Measurements from ENCODE around the gene ICAM3. TPM values are rescaled to one million over a fixed set of nuclear protein-coding genes. Genes with fewer than 3 reads are reported as not detected.
"Not testable (repeated sequence)": the region's sequence is repeated elsewhere in the genome, so short reads cannot be mapped to it uniquely, and the experiment has no call there.

Gene ICAM3
- total RNA-seq, 3 donors from 2014 or later: 5.9 to 10.1 (median 7.9) TPM

GRCh38 chr19:10343495-10343894 lies 4.1 kb upstream of the ICAM3 start:
- H3K4me1 ChIP-seq: no peaks in the 10 kb centered on the region
- H3K4me3 ChIP-seq: no peak overlapping the region
- DNase-seq (ENCODE audit: low spot score in 2 of 2): no peak
- no peaks in the 10 kb centered on the region for H3K9me3 ChIP-seq
- TF ChIP-seq POLR2AphosphoS5 (IDR thresholded peaks at IDR 0.05) (no peak), POLR2A (IDR thresholded peaks at IDR 0.05) (no peak), CTCF (IDR thresholded peaks at IDR 0.05) (no peak)
- no peak overlapping the region for H3K27ac ChIP-seq
- intact Hi-C loops (cut with DNase I; ENCODE audit: low total_unique reads): no loop called here
- no peaks in the 10 kb centered on the region for H3K36me3 ChIP-seq
- no peaks in the 10 kb centered on the region for H3K27me3 ChIP-seq

GRCh38 chr19:10339977-10340376 lies 553 bp upstream of the ICAM3 start:
- intact Hi-C loops (cut with DNase I; ENCODE audit: low total_unique reads): no loop called here
- H3K27me3 ChIP-seq: no peaks in the 10 kb centered on the region
- TF ChIP-seq POLR2AphosphoS5 (IDR thresholded peaks at IDR 0.05) (no peak), POLR2A (IDR thresholded peaks at IDR 0.05) (no peak), CTCF (IDR thresholded peaks at IDR 0.05) (no peak)
- DNase-seq (ENCODE audit: low spot score in 2 of 2): no peak
- H3K4me1 ChIP-seq: no peaks in the 10 kb centered on the region
- no peaks in the 10 kb centered on the region for H3K9me3 ChIP-seq
- no peak overlapping the region for H3K27ac ChIP-seq
- H3K4me3 ChIP-seq: no peak overlapping the region
- H3K36me3 ChIP-seq: no peaks in the 10 kb centered on the region

- Histone ChIP-seq H3K27me3 (no peaks in the 10 kb centered on the region), H3K27ac (no peak overlapping the region), H3K36me3 (no peaks in the 10 kb centered on the region), H3K4me3 (peak overlapping the region in 1 of 3 donors; percentile 11), H3K9me3 (no peaks in the 10 kb centered on the region), H3K4me1 (no peaks in the 10 kb centered on the region)
- intact Hi-C loops (cut with DNase I; ENCODE audit: low total_unique reads): no loop called here
- TF ChIP-seq CTCF (IDR thresholded peaks at IDR 0.05): no peak
- no peak for TF ChIP-seq POLR2A (IDR thresholded peaks at IDR 0.05)
- no peak for TF ChIP-seq POLR2AphosphoS5 (IDR thresholded peaks at IDR 0.05)
- DNase-seq (ENCODE audit: low spot score in 2 of 2): no peak
These were observed 484 bp downstream of the ICAM3 start for GRCh38 chr19:10338940-10339339.

- H3K4me3 ChIP-seq; H3K36me3 ChIP-seq; H3K27me3 ChIP-seq; H3K27ac ChIP-seq; H3K4me1 ChIP-seq; H3K9me3 ChIP-seq; intact Hi-C loops (cut with DNase I; ENCODE audit: low total_unique reads); DNase-seq (ENCODE audit: low spot score in 2 of 2): not testable (repeated sequence)
These were observed 2.7 kb downstream of the ICAM3 start for GRCh38 chr19:10336725-10337124.

GRCh38 chr19:10335352-10335985 lies 4.0 kb downstream of the ICAM3 start:
- intact Hi-C loops (cut with DNase I; ENCODE audit: low total_unique reads): no loop called here
- peak overlapping the region in 2 of 3 donors; percentile 81 to 89 for H3K4me3 ChIP-seq
- no peak for DNase-seq (ENCODE audit: low spot score in 2 of 2)
- H3K27ac ChIP-seq: peak overlapping the region; percentile 61 to 84
- H3K27me3 ChIP-seq: no peaks in the 10 kb centered on the region
- peaks cover 5 to 6% of the 10 kb centered on the region in 2 donors for H3K4me1 ChIP-seq
- H3K9me3 ChIP-seq: no peaks in the 10 kb centered on the region
- no peaks in the 10 kb centered on the region for H3K36me3 ChIP-seq
- TF ChIP-seq CTCF (IDR thresholded peaks at IDR 0.05) (no peak), POLR2A (IDR thresholded peaks at IDR 0.05) (no peak), POLR2AphosphoS5 (IDR thresholded peaks at IDR 0.05) (no peak)

Measured in breast epithelium (tissue), 4 donors.